HEK293 (cell line): ENCODE results near the gene SPOCK3.

ENCODE experiments used
- CTCF ChIA-PET: fragments of 350-600 bp; formaldehyde crosslinking; extraction: SDS; loops from one replicate; lab custom pipeline; 2021; ENCODE audit warnings: antibody characterized with exemption; lab: Yijun Ruan, JAX
- POLR2A ChIA-PET: fragments of 300-600 bp; formaldehyde crosslinking; extraction: SDS; loops from one replicate; lab custom pipeline; 2020; ENCODE audit warnings: antibody characterized with exemption, inconsistent platforms; lab: Yijun Ruan, JAX
- H3K27ac ChIP-seq: fragments of 200-500 bp; sonication (Bioruptor generic); 2 replicates; pipeline ENCODE4 v1.5.1; 2014; ENCODE audit warnings: low read depth, low read length, control low read depth, inconsistent platforms; ENCODE audit errors: extremely low read depth
- H3K36me3 ChIP-seq, 2 experiments: fragments of 200-500 bp in 1 of 2; sonication (Bioruptor generic) in 1 of 2; 1 replicate in 1 of 2; 2 replicates in 1 of 2; pipeline ENCODE4 v1.5.1; 2014 to 2017; ENCODE audit warnings: inconsistent platforms in 2 of 2, low read length in 2 of 2; ENCODE audit not compliant: control insufficient read depth in 2 of 2, insufficient read depth in 1 of 2
- H3K4me1 ChIP-seq: fragments of 200-500 bp; sonication (Bioruptor generic); 2 replicates; pipeline ENCODE4 v1.5.1; 2014; ENCODE audit warnings: mild to moderate bottlenecking, low read length, inconsistent platforms; ENCODE audit not compliant: control insufficient read depth, insufficient read depth
- H3K4me3 ChIP-seq: 2 replicates; pipeline ENCODE4 v1.5.1; 2011; ENCODE audit warnings: low read depth, mild to moderate bottlenecking, control low read depth, low read length, moderate library complexity
- H3K9me3 ChIP-seq: fragments of 200-500 bp; sonication (Bioruptor generic); 2 replicates; pipeline ENCODE4 v1.5.1; 2014; ENCODE audit warnings: low read depth, low read length, inconsistent platforms; ENCODE audit not compliant: control insufficient read depth, insufficient read depth
- KLF16 ChIP-seq: fragments of 450-650 bp; formaldehyde crosslinking; IDR thresholded peaks from 2 replicates; pipeline ENCODE4 v1.5.1; 2017; ENCODE audit warnings: missing biosample characterization, missing genetic modification characterization
- MYNN ChIP-seq: fragments of 450-650 bp; formaldehyde crosslinking; IDR thresholded peaks from 2 replicates; pipeline ENCODE4 v1.5.1; 2016; ENCODE audit warnings: missing biosample characterization, missing genetic modification characterization, borderline replicate concordance
- ZNF121 ChIP-seq: fragments of 450-650 bp; formaldehyde crosslinking; IDR thresholded peaks from 2 replicates; pipeline ENCODE4 v1.5.1; 2016; ENCODE audit warnings: missing biosample characterization, missing genetic modification characterization
- ZNF157 ChIP-seq: fragments of 450-650 bp; formaldehyde crosslinking; IDR thresholded peaks from 2 replicates; pipeline ENCODE4 v1.5.1; 2016; ENCODE audit warnings: missing biosample characterization, missing genetic modification characterization
- ZNF16 ChIP-seq: fragments of 450-650 bp; formaldehyde crosslinking; IDR thresholded peaks from 2 replicates; pipeline ENCODE4 v1.5.1; 2016; ENCODE audit warnings: low read depth, missing biosample characterization, missing genetic modification characterization
- ZNF239 ChIP-seq: fragments of 450-650 bp; formaldehyde crosslinking; IDR thresholded peaks from 2 replicates; pipeline ENCODE4 v1.5.1; 2016; ENCODE audit warnings: missing biosample characterization, missing genetic modification characterization
- ZNF391 ChIP-seq: fragments of 450-650 bp; formaldehyde crosslinking; IDR thresholded peaks from 2 replicates; pipeline ENCODE4 v1.5.1; 2016; ENCODE audit warnings: low read depth, missing biosample characterization, missing genetic modification characterization, borderline replicate concordance
- ZNF626 ChIP-seq: fragments of 450-650 bp; sonication (Bioruptor Pico); formaldehyde crosslinking; IDR thresholded peaks from 2 replicates; pipeline ENCODE4 v1.5.1; 2018; ENCODE audit warnings: missing biosample characterization, missing genetic modification characterization, inconsistent platforms
- ZNF701 ChIP-seq: fragments of 450-650 bp; formaldehyde crosslinking; IDR thresholded peaks from 2 replicates; pipeline ENCODE4 v1.5.1; 2016; ENCODE audit warnings: missing biosample characterization, missing genetic modification characterization
- ZNF792 ChIP-seq: fragments of 450-650 bp; formaldehyde crosslinking; IDR thresholded peaks from 2 replicates; pipeline ENCODE4 v1.5.1; 2016; ENCODE audit warnings: missing biosample characterization, missing genetic modification characterization
- TF ChIP-seq, protein P1 (sequence below): fragments of 450-650 bp; formaldehyde crosslinking; IDR thresholded peaks from 2 replicates; pipeline ENCODE4 v1.5.1; 2016; ENCODE audit warnings: missing biosample characterization, missing genetic modification characterization
- TF ChIP-seq, protein P2 (sequence below): fragments of 450-650 bp; formaldehyde crosslinking; IDR thresholded peaks from 2 replicates; pipeline ENCODE4 v1.5.1; 2016; ENCODE audit warnings: missing biosample characterization, missing genetic modification characterization, low read depth
- TF ChIP-seq, protein P3 (sequence below): fragments of 450-650 bp; formaldehyde crosslinking; IDR thresholded peaks from 2 replicates; pipeline ENCODE4 v1.5.1; 2016; ENCODE audit warnings: missing biosample characterization, missing genetic modification characterization

SPOCK3 gene

DNA sequence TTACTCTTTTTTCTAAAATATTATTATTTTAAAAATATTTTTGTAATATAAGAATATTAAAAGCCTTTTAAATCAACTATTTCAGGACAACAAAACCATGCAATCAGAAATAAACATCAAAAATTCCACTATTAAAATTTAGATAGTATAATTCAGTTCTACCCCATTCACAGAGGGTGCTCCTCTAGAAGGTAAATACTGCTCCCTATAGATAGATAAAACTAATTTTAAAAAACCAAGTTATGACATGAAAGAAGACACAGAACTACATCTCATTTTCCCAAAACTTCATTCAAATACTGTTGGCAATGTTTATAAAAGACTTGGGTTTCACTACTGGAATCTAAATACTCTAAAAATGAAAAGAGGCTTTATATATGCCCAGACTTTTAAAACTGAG lies 219.3 kb downstream of the SPOCK3 start (continued):
- TF ChIP-seq, protein P1, sequence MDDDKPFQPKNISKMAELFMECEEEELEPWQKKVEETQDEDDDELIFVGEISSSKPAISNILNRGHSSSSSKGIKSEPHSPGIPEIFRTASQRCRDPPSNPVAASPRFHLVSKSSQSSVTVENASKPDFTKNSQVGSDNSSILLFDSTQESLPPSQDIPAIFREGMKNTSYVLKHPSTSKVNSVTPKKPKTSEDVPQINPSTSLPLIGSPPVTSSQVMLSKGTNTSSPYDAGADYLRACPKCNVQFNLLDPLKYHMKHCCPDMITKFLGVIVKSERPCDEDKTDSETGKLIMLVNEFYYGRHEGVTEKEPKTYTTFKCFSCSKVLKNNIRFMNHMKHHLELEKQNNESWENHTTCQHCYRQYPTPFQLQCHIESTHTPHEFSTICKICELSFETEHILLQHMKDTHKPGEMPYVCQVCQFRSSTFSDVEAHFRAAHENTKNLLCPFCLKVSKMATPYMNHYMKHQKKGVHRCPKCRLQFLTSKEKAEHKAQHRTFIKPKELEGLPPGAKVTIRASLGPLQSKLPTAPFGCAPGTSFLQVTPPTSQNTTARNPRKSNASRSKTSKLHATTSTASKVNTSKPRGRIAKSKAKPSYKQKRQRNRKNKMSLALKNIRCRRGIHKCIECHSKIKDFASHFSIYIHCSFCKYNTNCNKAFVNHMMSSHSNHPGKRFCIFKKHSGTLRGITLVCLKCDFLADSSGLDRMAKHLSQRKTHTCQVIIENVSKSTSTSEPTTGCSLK: no peak
- TF ChIP-seq KLF16 (tag by site-specific recombination): no peak
- no peak for TF ChIP-seq ZNF239 (tag by site-specific recombination)
- no peak for TF ChIP-seq MYNN (tag by site-specific recombination)
- TF ChIP-seq ZNF391: no peak
- TF ChIP-seq ZNF157 (tag by site-specific recombination): no peak

DNA sequence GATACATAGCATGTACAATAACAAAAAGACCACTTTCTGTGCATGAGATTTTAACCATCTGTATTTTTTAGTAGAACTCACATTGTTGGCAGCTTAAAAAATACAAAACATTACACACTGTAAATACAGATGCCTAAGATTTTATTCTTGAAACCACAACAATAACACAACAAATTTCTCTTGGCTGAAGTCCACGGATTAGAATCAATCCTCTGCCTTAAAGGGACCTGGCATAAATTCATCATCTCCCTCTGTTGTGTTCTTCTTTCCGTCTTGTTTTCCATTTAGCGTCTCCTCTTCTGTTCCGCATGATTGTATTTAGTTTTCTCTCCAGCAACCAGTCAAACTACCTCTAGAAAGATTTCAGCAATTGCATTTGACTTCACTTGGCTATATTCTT lies 231.0 kb downstream of the SPOCK3 start:
- TF ChIP-seq ZNF16 (tag by site-specific recombination) (no peak), ZNF701 (tag by site-specific recombination) (no peak)
- TF ChIP-seq, all 188 proteins: peak for 0
- no peak overlapping the region for H3K4me3 ChIP-seq
- CTCF ChIA-PET: no interaction called here
- no peaks in the 10 kb centered on the region for H3K4me1 ChIP-seq
- H3K36me3 ChIP-seq: no peaks in the 10 kb centered on the region
- no peak overlapping the region for H3K27ac ChIP-seq
- no peaks in the 10 kb centered on the region for H3K9me3 ChIP-seq
- POLR2A ChIA-PET: no interaction called here

DNA sequence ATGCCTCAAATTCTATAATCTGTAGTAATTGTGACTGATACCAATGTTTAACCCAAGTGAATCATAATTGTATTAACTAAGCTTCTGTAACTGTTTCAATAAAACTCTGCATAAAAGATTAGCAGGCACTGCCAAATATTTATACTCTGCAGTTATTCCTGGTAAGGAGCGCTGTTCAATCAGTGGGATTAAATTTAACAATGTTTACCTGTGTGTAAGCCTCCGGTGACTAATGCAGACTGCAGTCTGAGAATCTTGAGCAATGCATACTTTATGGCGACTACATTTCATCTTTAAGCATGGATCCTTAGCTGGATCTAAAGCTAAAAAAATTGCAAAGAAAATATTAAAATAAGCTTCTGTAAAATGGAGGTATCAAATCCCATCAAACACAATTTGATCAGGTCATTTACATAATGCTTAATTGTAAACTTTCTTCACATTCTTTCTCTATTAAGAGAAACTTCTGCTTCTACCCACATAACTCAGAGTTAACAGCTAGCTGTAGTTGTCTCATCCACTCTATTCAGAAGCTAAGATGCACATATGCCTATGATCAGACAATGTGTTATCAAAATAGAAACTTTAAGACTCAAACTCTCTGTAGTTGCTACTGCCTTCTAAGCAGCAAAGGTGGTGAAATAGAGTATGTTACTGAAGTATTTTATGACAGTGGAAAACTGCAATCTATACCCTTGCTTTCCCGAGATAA lies 234.0 kb downstream of the SPOCK3 start:
- Histone ChIP-seq H3K36me3 (no peaks in the 10 kb centered on the region), H3K27ac (no peak overlapping the region), H3K4me1 (no peaks in the 10 kb centered on the region), H3K4me3 (no peak overlapping the region), H3K9me3 (no peaks in the 10 kb centered on the region)
- POLR2A ChIA-PET: no interaction called here
- CTCF ChIA-PET: no interaction called here
- TF ChIP-seq, protein P2, sequence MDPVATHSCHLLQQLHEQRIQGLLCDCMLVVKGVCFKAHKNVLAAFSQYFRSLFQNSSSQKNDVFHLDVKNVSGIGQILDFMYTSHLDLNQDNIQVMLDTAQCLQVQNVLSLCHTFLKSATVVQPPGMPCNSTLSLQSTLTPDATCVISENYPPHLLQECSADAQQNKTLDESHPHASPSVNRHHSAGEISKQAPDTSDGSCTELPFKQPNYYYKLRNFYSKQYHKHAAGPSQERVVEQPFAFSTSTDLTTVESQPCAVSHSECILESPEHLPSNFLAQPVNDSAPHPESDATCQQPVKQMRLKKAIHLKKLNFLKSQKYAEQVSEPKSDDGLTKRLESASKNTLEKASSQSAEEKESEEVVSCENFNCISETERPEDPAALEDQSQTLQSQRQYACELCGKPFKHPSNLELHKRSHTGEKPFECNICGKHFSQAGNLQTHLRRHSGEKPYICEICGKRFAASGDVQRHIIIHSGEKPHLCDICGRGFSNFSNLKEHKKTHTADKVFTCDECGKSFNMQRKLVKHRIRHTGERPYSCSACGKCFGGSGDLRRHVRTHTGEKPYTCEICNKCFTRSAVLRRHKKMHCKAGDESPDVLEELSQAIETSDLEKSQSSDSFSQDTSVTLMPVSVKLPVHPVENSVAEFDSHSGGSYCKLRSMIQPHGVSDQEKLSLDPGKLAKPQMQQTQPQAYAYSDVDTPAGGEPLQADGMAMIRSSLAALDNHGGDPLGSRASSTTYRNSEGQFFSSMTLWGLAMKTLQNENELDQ (tag by site-specific recombination): no peak
- TF ChIP-seq MYNN (tag by site-specific recombination): no peak

DNA sequence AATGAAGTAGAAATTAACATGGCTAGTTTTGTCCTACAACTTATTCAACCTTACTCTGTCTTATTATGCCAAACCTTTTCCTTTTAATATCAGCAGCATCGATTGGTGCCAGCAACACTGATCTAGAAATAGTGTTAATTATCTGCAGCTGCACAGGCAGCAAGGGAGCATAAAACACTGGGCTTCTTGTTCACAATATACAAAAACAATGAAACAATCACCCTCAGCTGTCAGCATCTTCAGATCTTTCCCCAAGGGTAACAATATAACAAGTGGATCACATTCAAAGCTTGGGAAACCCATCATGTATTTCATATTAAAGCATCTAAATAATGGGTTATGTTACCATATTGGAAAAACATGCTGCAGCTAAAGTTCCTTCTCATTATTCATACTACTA lies 238.1 kb downstream of the SPOCK3 start:
- H3K4me1 ChIP-seq: no peaks in the 10 kb centered on the region
- H3K36me3 ChIP-seq: no peaks in the 10 kb centered on the region
- ChIA-PET POLR2A (no interaction called here), CTCF (no interaction called here)
- no peak overlapping the region for H3K4me3 ChIP-seq
- TF ChIP-seq, protein P1: no peak
- TF ChIP-seq ZNF626: no peak
- no peak for TF ChIP-seq ZNF792 (tag by site-specific recombination)
- TF ChIP-seq, protein P3, sequence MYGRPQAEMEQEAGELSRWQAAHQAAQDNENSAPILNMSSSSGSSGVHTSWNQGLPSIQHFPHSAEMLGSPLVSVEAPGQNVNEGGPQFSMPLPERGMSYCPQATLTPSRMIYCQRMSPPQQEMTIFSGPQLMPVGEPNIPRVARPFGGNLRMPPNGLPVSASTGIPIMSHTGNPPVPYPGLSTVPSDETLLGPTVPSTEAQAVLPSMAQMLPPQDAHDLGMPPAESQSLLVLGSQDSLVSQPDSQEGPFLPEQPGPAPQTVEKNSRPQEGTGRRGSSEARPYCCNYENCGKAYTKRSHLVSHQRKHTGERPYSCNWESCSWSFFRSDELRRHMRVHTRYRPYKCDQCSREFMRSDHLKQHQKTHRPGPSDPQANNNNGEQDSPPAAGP (tag by site-specific recombination): no peak
- TF ChIP-seq ZNF121: no peak
- H3K27ac ChIP-seq: no peak overlapping the region
- no peaks in the 10 kb centered on the region for H3K9me3 ChIP-seq
